Esophagus muscularis mucosa (tissue), 2 donors: ENCODE measurements around the gene APOC4.

Experiments
- POLR2A ChIP-seq: fragments of 450-650 bp; IDR thresholded peaks from one replicate; pipeline ENCODE4 v1.6.1; 2017; ENCODE audit warnings: antibody characterized with exemption, moderate library complexity, mild to moderate bottlenecking, low read depth
- POLR2AphosphoS5 ChIP-seq, 2 donors: sonication (generic); formaldehyde crosslinking; IDR thresholded peaks; one replicate each; pipeline ENCODE4 v1.6.1; 2017; ENCODE audit warnings: antibody characterized with exemption in 2 of 2

GRCh38 chr19:44903216-44903601 is 38.8 kb upstream of the APOC4 start:
- TF ChIP-seq POLR2AphosphoS5 (IDR thresholded peaks at IDR 0.05) = no peak
- no peak for TF ChIP-seq POLR2A
